ENCODE measurements around the gene MATR3. TPM values are rescaled to one million over a fixed set of nuclear protein-coding genes. Genes with fewer than 3 reads are reported as not detected.

The MATR3 gene
- total RNA-seq, 2 experiments from 2014 or later, result 376 to 401 TPM

DNA sequence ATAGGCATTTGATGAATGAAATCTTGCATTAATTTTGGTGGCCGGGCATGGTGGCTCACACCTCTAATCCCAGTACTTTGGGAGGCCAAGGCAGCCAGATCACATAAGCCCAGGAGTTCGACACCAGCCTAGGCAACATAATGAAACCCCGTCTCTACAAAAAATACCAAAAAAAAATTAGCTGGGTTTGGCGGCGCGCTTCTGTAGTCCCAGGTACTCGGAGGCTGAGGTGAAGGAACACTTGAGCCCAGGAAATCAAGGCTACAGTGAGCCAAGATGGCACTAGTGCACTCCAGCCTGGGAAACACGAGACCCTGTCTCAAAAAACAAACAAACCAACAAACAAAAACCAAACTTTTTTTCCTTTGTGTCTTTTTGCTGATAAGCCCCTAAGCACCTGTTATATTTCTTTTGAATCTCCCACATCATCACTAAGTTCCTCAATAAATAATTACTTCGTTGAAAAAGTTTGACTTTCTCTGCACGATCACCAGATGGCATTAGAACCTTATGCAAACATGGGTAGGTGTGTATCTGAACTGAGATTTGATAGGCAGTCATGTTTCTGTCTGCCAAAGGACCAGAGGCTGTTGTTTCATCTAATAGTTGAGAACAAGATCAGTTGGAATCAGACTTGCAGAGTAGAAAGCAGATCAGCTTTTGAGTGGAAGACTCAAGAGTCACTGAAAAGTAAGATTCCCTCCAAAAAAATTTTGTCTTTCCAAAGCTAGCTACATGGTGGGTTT is 5.5 kb upstream of the MATR3 start:
- Histone ChIP-seq H3K9me3 (ENCODE audit: control insufficient read depth in 1 of 2, insufficient read depth in 1 of 2, low read length in 2 of 2) (no peaks in the 10 kb centered on the region), H3K27ac (ENCODE audit: low read depth in 1 of 2, low read length in 2 of 2) (no peak overlapping the region), H3K4me1 (ENCODE audit: insufficient read depth, low read length) (peaks cover 7% of the 10 kb centered on the region), H3K36me3 (ENCODE audit: insufficient read depth, low read length) (peaks cover 21% of the 10 kb centered on the region), H3K27me3 (ENCODE audit: control insufficient read depth in 1 of 2, insufficient read depth in 2 of 2, low read length in 2 of 2) (no peaks in the 10 kb centered on the region), H3K4me3 (ENCODE audit: low read length) (no peak overlapping the region)
- peak in 3 of 14 experiments; percentile 36 to 61 (median 49) for DNase-seq
- TF ChIP-seq CTCF (IDR thresholded peaks at IDR 0.05), result peak; percentile 13
- intact Hi-C loops (cut with DNase I, micrococcal nuclease), result loop anchor here in 1 of 2 experiments (2.0 to 5.0 kb wide), 3 partner anchors 105 to 479 kb away; no protein-coding TSS in a partner anchor
- Mint-ChIP-seq H3K9me3 (no peaks in the 10 kb centered on the region), H3K27ac (peak overlapping the region; percentile 35), H3K27me3 (no peaks in the 10 kb centered on the region), H3K4me1 (ENCODE audit: low read depth) (peaks cover 4% of the 10 kb centered on the region), H3K36me3 (ENCODE audit: low read depth) (peaks cover 26% of the 10 kb centered on the region), H3K4me3 (peak overlapping the region; percentile 12)
- peak; percentile 62 for ATAC-seq (ENCODE audit: poor library complexity)
- POLR2A ChIA-PET, result interaction anchor here (1.4 kb wide), 1 partner anchor 54 kb away, joined by 6 read pairs; the partner anchor contains the start of gene PAIP2
- CTCF ChIA-PET, result no interaction called here

DNA sequence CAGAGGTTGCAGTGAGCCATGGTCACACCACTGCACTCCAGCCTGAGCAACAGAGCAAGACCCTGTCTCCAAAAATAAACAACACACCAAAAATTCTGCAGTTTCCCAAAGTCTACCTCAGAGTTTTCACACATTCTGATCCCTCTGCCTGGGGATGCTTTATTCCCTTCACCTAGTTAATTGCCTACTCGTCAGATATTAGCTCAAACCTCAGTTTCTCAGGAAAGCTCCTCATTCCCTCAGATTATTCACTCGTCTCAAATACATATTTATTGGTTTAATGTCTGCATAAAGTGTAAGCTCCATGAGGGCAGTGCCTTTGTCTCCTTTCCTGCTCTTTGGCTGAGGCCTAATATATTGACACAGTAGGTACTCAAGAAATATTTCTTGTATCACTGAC is 2.5 kb upstream of the MATR3 start:
- no peaks in the 10 kb centered on the region for H3K27me3 Mint-ChIP-seq
- ATAC-seq (ENCODE audit: poor library complexity), result no peak
- CTCF ChIA-PET, result no interaction called here

GRCh38 chr5:139293202-139293506 is 386 bp upstream of the MATR3 start:
- H3K9me3 ChIP-seq (ENCODE audit: control insufficient read depth in 1 of 2, insufficient read depth in 1 of 2, low read length in 2 of 2), result no peaks in the 10 kb centered on the region
- Mint-ChIP-seq H3K27ac (peak overlapping the region; percentile 99), H3K36me3 (ENCODE audit: low read depth) (peaks cover 27% of the 10 kb centered on the region), H3K4me3 (peak overlapping the region; percentile 99), H3K9me3 (no peaks in the 10 kb centered on the region), H3K4me1 (ENCODE audit: low read depth) (peaks cover 49% of the 10 kb centered on the region), H3K27me3 (no peaks in the 10 kb centered on the region)
- TF ChIP-seq CTCF (IDR thresholded peaks at IDR 0.05), result no peak
- ATAC-seq (ENCODE audit: poor library complexity) (no peak), DNase-seq (no peak)
- no peaks in the 10 kb centered on the region for H3K36me3 ChIP-seq (ENCODE audit: insufficient read depth, low read length)
- peak overlapping the region; percentile 95 for H3K4me3 ChIP-seq (ENCODE audit: low read length)
- H3K27ac ChIP-seq (ENCODE audit: low read depth in 1 of 2, low read length in 2 of 2), result peak overlapping the region; percentile 98 to 100
- ChIA-PET CTCF (interaction anchor here (2.2 to 2.3 kb wide), 2 partner anchors 16 to 48 kb away, joined by 8 to 12 read pairs; partner anchors contain the start of gene PAIP2), POLR2A (interaction anchor here (0.6 to 7.4 kb wide), 25 partner anchors 12 to 1108 kb away, joined by 3 to 149 read pairs (median 6); partner anchors contain the start of genes ANKHD1, DNAJC18, EGR1 and ETF1)
- intact Hi-C loops (cut with DNase I, micrococcal nuclease), result loop anchor here (1.0 to 10.0 kb wide), 4 partner anchors 20 to 552 kb away; partner anchors contain the start of genes PAIP2 (in 1 of the 2) and UBE2D2 (in 1 of the 2)
- H3K27me3 ChIP-seq (ENCODE audit: control insufficient read depth in 1 of 2, insufficient read depth in 2 of 2, low read length in 2 of 2), result no peaks in the 10 kb centered on the region
- H3K4me1 ChIP-seq (ENCODE audit: insufficient read depth, low read length), result peaks cover 22% of the 10 kb centered on the region

More for the DNA sequence above, 2.5 kb upstream of the MATR3 start:
- Histone ChIP-seq H3K9me3 (ENCODE audit: control insufficient read depth in 1 of 2, insufficient read depth in 1 of 2, low read length in 2 of 2) (no peaks in the 10 kb centered on the region), H3K27me3 (ENCODE audit: control insufficient read depth in 1 of 2, insufficient read depth in 2 of 2, low read length in 2 of 2) (no peaks in the 10 kb centered on the region), H3K4me1 (ENCODE audit: insufficient read depth, low read length) (peaks cover 13% of the 10 kb centered on the region), H3K4me3 (ENCODE audit: low read length) (no peak overlapping the region), H3K36me3 (ENCODE audit: insufficient read depth, low read length) (no peaks in the 10 kb centered on the region), H3K27ac (ENCODE audit: low read depth in 1 of 2, low read length in 2 of 2) (no peak overlapping the region)
- POLR2A ChIA-PET, result interaction anchor here (7.4 kb wide), 1 partner anchor 50 kb away, joined by 149 read pairs; the partner anchor contains the start of gene PAIP2
- Mint-ChIP-seq H3K9me3 (no peaks in the 10 kb centered on the region), H3K27ac (peak overlapping the region; percentile 24), H3K36me3 (ENCODE audit: low read depth) (peaks cover 28% of the 10 kb centered on the region), H3K4me1 (ENCODE audit: low read depth) (peaks cover 29% of the 10 kb centered on the region), H3K4me3 (peak overlapping the region; percentile 15)
- DNase-seq, result no peak
- intact Hi-C loops (cut with DNase I, micrococcal nuclease), result loop anchor here in 1 of 2 experiments (5.0 to 10.0 kb wide), 2 partner anchors 271 to 554 kb away; partner anchors contain the start of gene UBE2D2
- TF ChIP-seq CTCF (IDR thresholded peaks at IDR 0.05), result no peak
